ENCODE measurements around the gene EYS.
A peak's percentile ranks its signal among the peaks of the same experiment; 100 is the strongest.
"Not testable (repeated sequence)": the region's sequence is repeated elsewhere in the genome, so short reads cannot be mapped to it uniquely, and the experiment has no call there.

Gene EYS

GRCh38 chr6:64034291-64034690 is 1672.7 kb downstream of the EYS start:
- DNase-seq (ENCODE audit: low read depth): no peak
- no peak for TF ChIP-seq CTCF (conservative IDR thresholded peaks at IDR 0.05; ENCODE audit: control insufficient read depth, insufficient read depth, low read depth, low read length)
- no peak overlapping the region for H3K4me3 ChIP-seq (ENCODE audit: control insufficient read depth, low read depth, low read length)

DNA sequence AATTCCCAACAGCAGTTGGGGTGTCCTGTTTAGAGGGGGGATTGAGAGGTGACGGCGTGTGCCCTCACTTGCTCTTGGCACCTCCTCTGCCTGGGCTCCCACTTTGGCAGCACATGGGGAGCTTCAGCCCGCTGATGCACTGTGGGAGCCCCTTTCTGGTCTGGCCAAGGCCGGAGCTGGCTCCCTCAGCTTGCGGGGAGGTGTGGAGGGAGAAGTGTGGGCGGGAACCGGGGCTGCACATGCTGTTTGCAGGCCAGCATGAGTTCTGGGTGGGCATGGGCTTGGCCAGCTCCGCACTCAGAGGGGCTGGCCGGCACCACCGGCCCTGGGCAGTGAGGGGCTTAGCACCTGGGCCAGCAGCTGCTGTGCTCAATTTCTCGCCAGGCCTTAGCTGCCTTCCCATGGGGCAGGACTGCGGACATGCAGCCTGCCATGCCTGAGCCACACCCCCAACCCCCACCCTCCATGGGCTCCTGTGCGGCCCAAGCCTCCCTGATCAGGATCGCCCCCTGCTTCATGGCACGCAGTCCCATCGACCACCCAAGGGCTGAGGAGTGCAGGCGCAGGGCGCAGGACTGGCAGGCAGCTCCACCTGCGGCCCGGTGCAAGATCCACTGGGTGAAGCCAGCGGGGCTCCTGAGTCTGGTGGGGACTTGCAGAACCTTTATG is 1675.9 kb downstream of the EYS start:
- not testable (repeated sequence) for DNase-seq (ENCODE audit: low read depth); H3K4me3 ChIP-seq (ENCODE audit: control insufficient read depth, low read depth, low read length)

DNA sequence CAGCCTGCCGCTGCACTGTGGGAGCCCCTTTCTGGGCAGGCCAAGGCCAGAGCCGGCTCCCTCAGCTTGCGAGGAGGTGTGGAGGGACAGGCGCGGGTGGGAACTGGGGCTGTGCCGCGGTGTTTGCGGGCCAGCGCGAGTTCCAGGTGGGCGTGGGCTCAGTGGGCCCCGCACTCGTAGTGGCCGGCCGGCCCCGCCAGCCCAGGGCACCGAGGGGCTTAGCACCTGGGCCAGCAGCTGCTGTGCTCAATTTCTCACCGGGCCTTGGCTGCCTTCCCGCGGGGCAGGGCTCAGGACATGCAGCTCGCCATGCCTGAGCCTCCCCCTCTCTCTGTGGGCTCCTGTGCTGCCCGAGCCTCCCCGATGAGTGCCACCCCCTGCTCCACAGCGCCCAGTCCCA is 1683.3 kb downstream of the EYS start:
- no peak for DNase-seq (ENCODE audit: low read depth)
- TF ChIP-seq CTCF (conservative IDR thresholded peaks at IDR 0.05; ENCODE audit: control insufficient read depth, insufficient read depth, low read depth, low read length): no peak
- no peak overlapping the region for H3K4me3 ChIP-seq (ENCODE audit: control insufficient read depth, low read depth, low read length)

DNA sequence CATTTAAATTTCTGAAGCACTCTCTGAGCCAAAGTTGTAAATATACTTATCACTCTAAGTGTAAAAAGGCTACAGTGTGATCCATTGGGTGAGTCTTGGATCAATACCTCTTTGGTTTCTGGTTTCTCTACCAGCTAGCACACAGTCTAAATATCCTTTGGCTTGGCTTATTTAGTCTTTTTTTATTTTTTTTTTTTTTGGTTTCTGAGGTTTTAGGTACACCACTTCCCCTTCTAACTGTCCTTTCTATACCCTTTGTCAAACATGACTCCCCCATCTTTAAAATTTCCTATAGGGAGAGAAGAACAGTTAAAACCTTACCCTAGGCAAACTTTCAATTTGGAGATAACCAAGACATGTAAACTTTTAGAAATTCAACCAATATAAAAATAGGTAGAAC is 1692.4 kb downstream of the EYS start:
- H3K4me3 ChIP-seq (ENCODE audit: control insufficient read depth, low read depth, low read length): no peak overlapping the region
- no peak for TF ChIP-seq CTCF (conservative IDR thresholded peaks at IDR 0.05; ENCODE audit: control insufficient read depth, insufficient read depth, low read depth, low read length)
- DNase-seq (ENCODE audit: low read depth): no peak

DNA sequence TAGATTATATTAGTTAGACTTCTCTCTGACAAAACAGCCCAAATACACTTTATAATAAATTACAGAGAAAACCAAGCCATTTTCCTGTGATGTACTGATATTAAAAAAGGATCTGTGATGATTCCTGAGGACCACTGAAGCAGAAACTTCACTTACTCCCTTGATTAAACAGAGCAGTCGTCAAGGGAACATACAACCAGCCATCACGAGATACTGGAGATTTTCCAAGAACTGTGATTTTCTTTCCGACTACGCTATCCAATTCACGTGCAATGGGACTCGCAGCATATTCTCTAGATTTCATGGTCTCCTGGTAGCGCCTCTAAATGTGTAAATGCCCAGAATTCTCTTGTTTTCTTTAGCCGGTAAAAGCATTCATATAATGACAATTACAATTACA is 1694.0 kb downstream of the EYS start:
- H3K4me3 ChIP-seq (ENCODE audit: control insufficient read depth, low read depth, low read length): no peak overlapping the region
- no peak for TF ChIP-seq CTCF (conservative IDR thresholded peaks at IDR 0.05; ENCODE audit: control insufficient read depth, insufficient read depth, low read depth, low read length)
- DNase-seq (ENCODE audit: low read depth): no peak

GRCh38 chr6:64012351-64013001 is 1694.5 kb downstream of the EYS start:
- peak; percentile 63 for DNase-seq (ENCODE audit: low read depth)
- H3K4me3 ChIP-seq (ENCODE audit: control insufficient read depth, low read depth, low read length): no peak overlapping the region
- TF ChIP-seq CTCF (conservative IDR thresholded peaks at IDR 0.05; ENCODE audit: control insufficient read depth, insufficient read depth, low read depth, low read length): peak; percentile 85

DNA sequence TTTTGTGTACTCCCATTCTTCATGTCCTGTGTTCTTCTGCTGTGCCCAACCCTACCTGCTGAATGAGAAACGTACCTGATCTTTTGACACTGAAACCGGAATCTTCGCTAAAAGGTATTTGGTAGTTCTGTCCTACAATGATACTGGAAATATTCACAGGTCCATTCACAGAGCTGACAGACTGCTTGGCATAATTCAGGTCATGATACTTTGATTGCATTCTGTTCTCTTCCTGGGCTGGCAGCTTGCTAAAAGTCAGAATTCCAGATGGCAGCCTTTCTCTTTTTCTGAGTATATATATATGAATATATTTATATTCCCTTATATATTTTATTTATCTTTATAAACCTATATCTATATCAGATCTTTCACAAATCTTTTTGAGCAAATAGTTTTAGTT is 1696.4 kb downstream of the EYS start:
- DNase-seq (ENCODE audit: low read depth): no peak
- no peak for TF ChIP-seq CTCF (conservative IDR thresholded peaks at IDR 0.05; ENCODE audit: control insufficient read depth, insufficient read depth, low read depth, low read length)
- no peak overlapping the region for H3K4me3 ChIP-seq (ENCODE audit: control insufficient read depth, low read depth, low read length)

Data from fibroblast of mammary gland (primary cell).